ENCODE results near the gene VWA8. TPM values are rescaled to one million over a fixed set of nuclear protein-coding genes. Genes with fewer than 3 reads are reported as not detected.

VWA8 gene
- polyA plus RNA-seq, 1 of the 3 experiments (the other 2 are of a cell fraction), result 5.5 TPM

DNA sequence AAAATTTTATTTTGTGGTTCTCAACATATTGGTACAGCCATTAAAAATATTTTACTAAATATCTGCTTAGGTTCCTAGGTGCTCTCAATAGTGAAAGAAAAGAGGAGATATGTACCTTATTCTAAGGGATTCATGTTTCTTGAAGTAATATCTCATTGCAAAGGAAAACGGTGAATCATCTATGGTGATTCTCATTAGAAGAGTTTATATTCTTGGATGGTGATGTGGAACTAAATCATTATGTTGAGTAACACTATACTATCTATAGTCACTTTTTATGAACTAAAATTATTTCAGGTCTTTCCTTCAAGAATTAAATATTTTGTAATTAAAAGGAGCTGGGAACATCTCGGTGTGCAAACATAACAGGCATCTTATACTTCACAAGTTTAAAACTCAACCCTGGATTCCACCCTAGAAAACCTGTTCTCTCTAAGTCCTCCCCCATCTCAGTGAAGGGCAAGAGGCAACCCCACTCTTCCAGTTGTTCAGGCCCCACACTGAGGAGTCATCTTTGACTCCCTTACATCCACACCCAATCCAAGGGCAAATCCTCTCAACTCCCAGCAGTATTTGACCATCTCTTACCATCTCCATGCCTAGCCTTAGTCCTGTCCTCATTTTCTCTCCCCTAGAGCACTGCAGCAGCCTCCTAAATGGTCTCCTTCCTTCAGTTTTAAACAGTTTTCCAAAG lies 363.4 kb downstream of the VWA8 start (continued):
- TF ChIP-seq, protein P1, sequence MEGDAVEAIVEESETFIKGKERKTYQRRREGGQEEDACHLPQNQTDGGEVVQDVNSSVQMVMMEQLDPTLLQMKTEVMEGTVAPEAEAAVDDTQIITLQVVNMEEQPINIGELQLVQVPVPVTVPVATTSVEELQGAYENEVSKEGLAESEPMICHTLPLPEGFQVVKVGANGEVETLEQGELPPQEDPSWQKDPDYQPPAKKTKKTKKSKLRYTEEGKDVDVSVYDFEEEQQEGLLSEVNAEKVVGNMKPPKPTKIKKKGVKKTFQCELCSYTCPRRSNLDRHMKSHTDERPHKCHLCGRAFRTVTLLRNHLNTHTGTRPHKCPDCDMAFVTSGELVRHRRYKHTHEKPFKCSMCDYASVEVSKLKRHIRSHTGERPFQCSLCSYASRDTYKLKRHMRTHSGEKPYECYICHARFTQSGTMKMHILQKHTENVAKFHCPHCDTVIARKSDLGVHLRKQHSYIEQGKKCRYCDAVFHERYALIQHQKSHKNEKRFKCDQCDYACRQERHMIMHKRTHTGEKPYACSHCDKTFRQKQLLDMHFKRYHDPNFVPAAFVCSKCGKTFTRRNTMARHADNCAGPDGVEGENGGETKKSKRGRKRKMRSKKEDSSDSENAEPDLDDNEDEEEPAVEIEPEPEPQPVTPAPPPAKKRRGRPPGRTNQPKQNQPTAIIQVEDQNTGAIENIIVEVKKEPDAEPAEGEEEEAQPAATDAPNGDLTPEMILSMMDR (IDR thresholded peaks at IDR 0.05), result no peak

- Histone ChIP-seq H3K36me3 (replicated peaks in 1 of 2; ENCODE audit: control insufficient read depth in 1 of 2, insufficient read depth in 2 of 2, low read length in 1 of 2) (no peaks in the 10 kb centered on the region), H3K27me3 (ENCODE audit: insufficient read depth) (no peaks in the 10 kb centered on the region), H3K79me2 (ENCODE audit: insufficient read depth) (no peaks in the 10 kb centered on the region), H3K27ac (ENCODE audit: low read depth in 2 of 2, low read length in 1 of 2) (peak overlapping the region in 1 of 2 experiments; percentile 36; a peak in 2 of 4 replicates), H3K4me3 (ENCODE audit: low read depth in 2 of 2, low read length in 1 of 2) (no peak overlapping the region), H3K4me1 (ENCODE audit: control insufficient read depth in 1 of 2, insufficient read depth in 2 of 2, low read depth in 1 of 2, low read length in 1 of 2) (peaks cover 0 to 4% of the 10 kb centered on the region in 2 experiments; a peak in 3 of 4 replicates), H3K9ac (no peak overlapping the region), H3K9me3 (no peaks in the 10 kb centered on the region), H2AFZ (ENCODE audit: low read depth) (no peak overlapping the region), H3K9me2 (no peaks in the 10 kb centered on the region), H4K20me1 (ENCODE audit: insufficient read depth) (no peaks in the 10 kb centered on the region), H3F3A (replicated peaks; ENCODE audit: insufficient read depth) (peaks cover 4% of the 10 kb centered on the region), H3K4me2 (no peak overlapping the region)
- DNase-seq, result no peak
- TF ChIP-seq EZH2phosphoT487 (IDR thresholded peaks at IDR 0.05; ENCODE audit: borderline replicate concordance, low read depth) (no peak), RAD21 (IDR thresholded peaks at IDR 0.05; ENCODE audit: low read length) (peak; percentile 37)
- CTCF ChIA-PET, result interaction anchor here (0.7 to 1.7 kb wide), 3 partner anchors 9 to 134 kb away, joined by 3 to 6 read pairs (median 6); no protein-coding TSS in a partner anchor
- POLR2A ChIA-PET, result no interaction called here
Observed at GRCh38 chr13:41596190-41596589, 364.7 kb downstream of the VWA8 start.

- Histone ChIP-seq H3K27ac (ENCODE audit: low read depth in 2 of 2, low read length in 1 of 2) (no peak overlapping the region), H3K4me1 (ENCODE audit: control insufficient read depth in 1 of 2, insufficient read depth in 2 of 2, low read depth in 1 of 2, low read length in 1 of 2) (peaks cover 0 to 4% of the 10 kb centered on the region in 2 experiments; a peak in 3 of 4 replicates)
- CTCF ChIA-PET, result interaction anchor here (1.2 to 1.7 kb wide), 2 partner anchors 8 to 58 kb away, joined by 6 read pairs; no protein-coding TSS in a partner anchor
- TF ChIP-seq, protein P2, sequence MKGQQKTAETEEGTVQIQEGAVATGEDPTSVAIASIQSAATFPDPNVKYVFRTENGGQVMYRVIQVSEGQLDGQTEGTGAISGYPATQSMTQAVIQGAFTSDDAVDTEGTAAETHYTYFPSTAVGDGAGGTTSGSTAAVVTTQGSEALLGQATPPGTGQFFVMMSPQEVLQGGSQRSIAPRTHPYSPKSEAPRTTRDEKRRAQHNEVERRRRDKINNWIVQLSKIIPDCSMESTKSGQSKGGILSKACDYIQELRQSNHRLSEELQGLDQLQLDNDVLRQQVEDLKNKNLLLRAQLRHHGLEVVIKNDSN (IDR thresholded peaks at IDR 0.05; ENCODE audit: borderline replicate concordance, low read depth), result no peak
- TF ChIP-seq YY1 (IDR thresholded peaks at IDR 0.05; ENCODE audit: low read depth) (no peak), POLR2AphosphoS5 (IDR thresholded peaks at IDR 0.05; ENCODE audit: low read depth, low read length) (no peak), TEAD4 (IDR thresholded peaks at IDR 0.05; ENCODE audit: borderline replicate concordance, insufficient read depth) (no peak), ELF1 (IDR thresholded peaks at IDR 0.05) (no peak), MAX (IDR thresholded peaks at IDR 0.05; ENCODE audit: low read depth) (no peak), MXI1 (IDR thresholded peaks at IDR 0.05; ENCODE audit: low read depth, low read length) (no peak), JUND (IDR thresholded peaks at IDR 0.05) (no peak), EP300 (IDR thresholded peaks at IDR 0.05; ENCODE audit: borderline replicate concordance in 1 of 2, low read depth in 1 of 2, low read length in 1 of 2) (no peak), PBX3 (IDR thresholded peaks at IDR 0.05) (no peak), MEF2A (IDR thresholded peaks at IDR 0.05; ENCODE audit: borderline replicate concordance, low read depth) (no peak), SMC3 (IDR thresholded peaks at IDR 0.05; ENCODE audit: low read depth, low read length) (no peak), FOSL2 (IDR thresholded peaks at IDR 0.05; ENCODE audit: borderline replicate concordance, low read depth) (no peak), FOXM1 (IDR thresholded peaks at IDR 0.05; ENCODE audit: low read depth) (no peak), TCF12 (IDR thresholded peaks at IDR 0.05) (no peak), RAD21 (IDR thresholded peaks at IDR 0.05; ENCODE audit: low read length) (no peak)
- TF ChIP-seq, protein P3, sequence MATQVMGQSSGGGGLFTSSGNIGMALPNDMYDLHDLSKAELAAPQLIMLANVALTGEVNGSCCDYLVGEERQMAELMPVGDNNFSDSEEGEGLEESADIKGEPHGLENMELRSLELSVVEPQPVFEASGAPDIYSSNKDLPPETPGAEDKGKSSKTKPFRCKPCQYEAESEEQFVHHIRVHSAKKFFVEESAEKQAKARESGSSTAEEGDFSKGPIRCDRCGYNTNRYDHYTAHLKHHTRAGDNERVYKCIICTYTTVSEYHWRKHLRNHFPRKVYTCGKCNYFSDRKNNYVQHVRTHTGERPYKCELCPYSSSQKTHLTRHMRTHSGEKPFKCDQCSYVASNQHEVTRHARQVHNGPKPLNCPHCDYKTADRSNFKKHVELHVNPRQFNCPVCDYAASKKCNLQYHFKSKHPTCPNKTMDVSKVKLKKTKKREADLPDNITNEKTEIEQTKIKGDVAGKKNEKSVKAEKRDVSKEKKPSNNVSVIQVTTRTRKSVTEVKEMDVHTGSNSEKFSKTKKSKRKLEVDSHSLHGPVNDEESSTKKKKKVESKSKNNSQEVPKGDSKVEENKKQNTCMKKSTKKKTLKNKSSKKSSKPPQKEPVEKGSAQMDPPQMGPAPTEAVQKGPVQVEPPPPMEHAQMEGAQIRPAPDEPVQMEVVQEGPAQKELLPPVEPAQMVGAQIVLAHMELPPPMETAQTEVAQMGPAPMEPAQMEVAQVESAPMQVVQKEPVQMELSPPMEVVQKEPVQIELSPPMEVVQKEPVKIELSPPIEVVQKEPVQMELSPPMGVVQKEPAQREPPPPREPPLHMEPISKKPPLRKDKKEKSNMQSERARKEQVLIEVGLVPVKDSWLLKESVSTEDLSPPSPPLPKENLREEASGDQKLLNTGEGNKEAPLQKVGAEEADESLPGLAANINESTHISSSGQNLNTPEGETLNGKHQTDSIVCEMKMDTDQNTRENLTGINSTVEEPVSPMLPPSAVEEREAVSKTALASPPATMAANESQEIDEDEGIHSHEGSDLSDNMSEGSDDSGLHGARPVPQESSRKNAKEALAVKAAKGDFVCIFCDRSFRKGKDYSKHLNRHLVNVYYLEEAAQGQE (IDR thresholded peaks at IDR 0.05; ENCODE audit: low read depth, low read length), result no peak
Observed at GRCh38 chr13:41595298-41595697, 365.6 kb downstream of the VWA8 start.

More at GRCh38 chr13:41595298-41595697, 365.6 kb downstream of the VWA8 start:
- Histone ChIP-seq H3K4me3 (ENCODE audit: low read depth in 2 of 2, low read length in 1 of 2) (no peak overlapping the region), H4K20me1 (ENCODE audit: insufficient read depth) (no peaks in the 10 kb centered on the region), H2AFZ (ENCODE audit: low read depth) (no peak overlapping the region), H3K4me2 (no peak overlapping the region), H3K27me3 (ENCODE audit: insufficient read depth) (no peaks in the 10 kb centered on the region), H3K79me2 (ENCODE audit: insufficient read depth) (no peaks in the 10 kb centered on the region), H3K9me3 (no peaks in the 10 kb centered on the region), H3K9ac (no peak overlapping the region), H3F3A (replicated peaks; ENCODE audit: insufficient read depth) (peaks cover 4% of the 10 kb centered on the region), H3K36me3 (replicated peaks in 1 of 2; ENCODE audit: control insufficient read depth in 1 of 2, insufficient read depth in 2 of 2, low read length in 1 of 2) (no peaks in the 10 kb centered on the region), H3K9me2 (no peaks in the 10 kb centered on the region)
- POLR2A ChIA-PET, result no interaction called here
- WGBS (ENCODE audit: low lambda C conversion rate), result 81% methylated on average over 1 of the region's 1 CpG
- DNase-seq, result no peak
